Measurements from ENCODE around the gene DBNL.
A peak's percentile ranks its signal among the peaks of the same experiment; 100 is the strongest.

The DBNL gene

GRCh38 chr7:44087911-44088838 is 43.7 kb downstream of the DBNL start:
- peak; percentile 83 for DNase-seq (ENCODE audit: extremely low read depth, low read depth)
- TF ChIP-seq CTCF (IDR thresholded peaks at IDR 0.05; ENCODE audit: low read depth, low read length, missing control alignments) = no peak
- H3K4me3 ChIP-seq (replicated peaks; ENCODE audit: low read depth, low read length) = no peak overlapping the region

- TF ChIP-seq CTCF (IDR thresholded peaks at IDR 0.05; ENCODE audit: low read depth, low read length, missing control alignments) = no peak
- no peak overlapping the region for H3K4me3 ChIP-seq (replicated peaks; ENCODE audit: low read depth, low read length)
- no peak for DNase-seq (ENCODE audit: extremely low read depth, low read depth)
Measured at GRCh38 chr7:44093102-44093641, 48.7 kb downstream of the DBNL start.

- no peak for TF ChIP-seq CTCF (IDR thresholded peaks at IDR 0.05; ENCODE audit: low read depth, low read length, missing control alignments)
- no peak for DNase-seq (ENCODE audit: extremely low read depth, low read depth)
- H3K4me3 ChIP-seq (replicated peaks; ENCODE audit: low read depth, low read length) = no peak overlapping the region
Measured at GRCh38 chr7:44094365-44094764, 49.9 kb downstream of the DBNL start.

- H3K4me3 ChIP-seq (replicated peaks; ENCODE audit: low read depth, low read length) = no peak overlapping the region
- no peak for DNase-seq (ENCODE audit: extremely low read depth, low read depth)
- no peak for TF ChIP-seq CTCF (IDR thresholded peaks at IDR 0.05; ENCODE audit: low read depth, low read length, missing control alignments)
Measured at GRCh38 chr7:44094883-44095592, 50.5 kb downstream of the DBNL start.

- no peak for TF ChIP-seq CTCF (IDR thresholded peaks at IDR 0.05; ENCODE audit: low read depth, low read length, missing control alignments)
Measured at GRCh38 chr7:44095781-44096180, 51.3 kb downstream of the DBNL start.

GRCh38 chr7:44096326-44096881 is 51.9 kb downstream of the DBNL start:
- H3K4me3 ChIP-seq (replicated peaks; ENCODE audit: low read depth, low read length) = no peak overlapping the region
- no peak for DNase-seq (ENCODE audit: extremely low read depth, low read depth)
- no peak for TF ChIP-seq CTCF (IDR thresholded peaks at IDR 0.05; ENCODE audit: low read depth, low read length, missing control alignments)

More at GRCh38 chr7:44095781-44096180, 51.3 kb downstream of the DBNL start:
- DNase-seq (ENCODE audit: extremely low read depth, low read depth) = no peak
- no peak overlapping the region for H3K4me3 ChIP-seq (replicated peaks; ENCODE audit: low read depth, low read length)
